NCI-H2107 (cell line): ENCODE measurements around the gene ERICH6.

Experiments used
- DNase-seq: peaks from one replicate; lab custom pipeline; 2025; lab: John Stamatoyannopoulos, UW

ERICH6 gene

GRCh38 chr3:150703756-150704344 is at the start of gene ERICH6:
TSS of gene ERICH6 (minus strand) at chr3:150703920. CDS start at chr3:150703898, 22 bp downstream.
- peak; percentile 84 for DNase-seq

- DNase-seq, result peak; percentile 25
Measured at GRCh38 chr3:150751781-150752263, 48.1 kb upstream of the ERICH6 start.

- no peak for DNase-seq
Measured at GRCh38 chr3:150749255-150749654, 45.5 kb upstream of the ERICH6 start.

- DNase-seq, result no peak
Measured at GRCh38 chr3:150748684-150749047, 44.9 kb upstream of the ERICH6 start.

GRCh38 chr3:150747886-150748683 is 44.4 kb upstream of the ERICH6 start:
- no peak for DNase-seq

GRCh38 chr3:150746791-150747590 is 43.3 kb upstream of the ERICH6 start:
- DNase-seq, result peak; percentile 19

GRCh38 chr3:150745832-150746231 is 42.1 kb upstream of the ERICH6 start:
- DNase-seq, result no peak

- no peak for DNase-seq
Measured at GRCh38 chr3:150744919-150745211, 41.1 kb upstream of the ERICH6 start.

- DNase-seq, result no peak
Measured at GRCh38 chr3:150744041-150744918, 40.6 kb upstream of the ERICH6 start.

- DNase-seq, result no peak
Measured at GRCh38 chr3:150743508-150743907, 39.8 kb upstream of the ERICH6 start.

- no peak for DNase-seq
Measured at GRCh38 chr3:150742679-150743078, 39.0 kb upstream of the ERICH6 start.

- no peak for DNase-seq
Measured at GRCh38 chr3:150742141-150742523, 38.4 kb upstream of the ERICH6 start.

- DNase-seq, result no peak
Measured at GRCh38 chr3:150741497-150742140, 37.9 kb upstream of the ERICH6 start.

- DNase-seq, result no peak
Measured at GRCh38 chr3:150740733-150741496, 37.2 kb upstream of the ERICH6 start.

- DNase-seq, result no peak
Measured at GRCh38 chr3:150739877-150740645, 36.3 kb upstream of the ERICH6 start.

GRCh38 chr3:150739200-150739863 is 35.6 kb upstream of the ERICH6 start:
- no peak for DNase-seq

GRCh38 chr3:150738688-150739087 is 35.0 kb upstream of the ERICH6 start:
- DNase-seq, result no peak

GRCh38 chr3:150737874-150738679 is 34.4 kb upstream of the ERICH6 start:
- DNase-seq, result no peak
